GM18499 (cell line): ENCODE data around the gene HFM1.
"Not testable (repeated sequence)": the region's sequence is repeated elsewhere in the genome, so short reads cannot be mapped to it uniquely, and the experiment has no call there.

Source experiments
- ATAC-seq: cut with Tn5 transposase; IDR thresholded peaks from one replicate; pipeline ENCODE4 v1.9.1; 2021; ENCODE audit warnings: moderate number of reproducible peaks; ENCODE audit not compliant: insufficient read depth, unreplicated experiment

The HFM1 gene

GRCh38 chr1:91372230-91372629, 32.4 kb downstream of the HFM1 start:
- ATAC-seq: not testable (repeated sequence)

DNA sequence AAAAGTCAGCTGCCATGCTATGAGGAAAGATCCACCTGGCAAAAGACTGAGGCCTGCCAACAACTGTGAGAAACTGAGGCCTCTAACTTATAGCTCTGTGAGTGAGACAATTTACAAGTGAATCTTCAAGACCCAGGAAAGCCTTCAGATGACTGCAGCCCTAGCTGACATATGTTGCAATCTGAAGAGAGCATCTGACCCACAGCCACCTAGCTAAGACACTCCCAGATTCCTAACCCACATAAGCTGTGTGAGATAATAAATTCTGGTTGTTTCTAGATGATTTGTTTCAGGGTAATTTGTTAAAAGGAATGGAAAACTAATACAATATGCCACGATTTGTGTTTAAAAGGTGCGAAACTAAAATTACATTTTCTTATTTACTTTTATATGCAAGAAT, 55.1 kb downstream of the HFM1 start:
- ATAC-seq: no peak

- ATAC-seq: no peak
These were observed 57.8 kb downstream of the HFM1 start for GRCh38 chr1:91346824-91347223.

DNA sequence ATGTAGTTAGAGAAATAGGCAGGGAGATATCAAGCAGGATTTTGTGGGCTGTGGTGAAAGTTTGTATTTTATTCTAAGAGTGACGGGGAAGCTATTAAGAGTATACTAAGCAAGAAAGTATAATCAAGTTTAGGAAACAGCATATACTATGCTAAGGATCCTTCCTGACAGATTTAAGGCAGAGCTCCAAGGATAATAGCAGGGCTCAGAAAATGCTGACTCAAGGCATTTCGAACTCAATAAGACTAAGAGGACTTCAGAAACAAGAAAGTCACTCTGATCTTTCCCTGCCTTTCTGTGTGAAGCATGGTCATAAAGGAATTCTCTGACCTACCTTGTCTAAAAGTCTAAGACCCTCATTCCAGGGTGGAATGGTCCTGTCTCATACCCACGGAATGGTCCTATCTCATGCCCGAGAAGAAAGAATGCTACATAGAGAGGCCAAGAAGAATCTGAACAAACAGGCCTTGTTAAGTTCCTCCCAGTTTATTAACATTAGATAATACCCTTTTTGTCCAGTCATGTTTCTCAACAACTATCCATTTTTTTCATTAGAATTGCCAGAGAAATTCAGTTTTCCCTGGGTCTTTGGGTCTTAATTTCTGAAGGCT, 59.1 kb downstream of the HFM1 start:
- ATAC-seq: no peak

GRCh38 chr1:91338501-91338900, 66.1 kb downstream of the HFM1 start:
- ATAC-seq: no peak

- no peak for ATAC-seq
These were observed 69.0 kb downstream of the HFM1 start for GRCh38 chr1:91335603-91336002.

GRCh38 chr1:91334856-91335255, 69.8 kb downstream of the HFM1 start:
- no peak for ATAC-seq

DNA sequence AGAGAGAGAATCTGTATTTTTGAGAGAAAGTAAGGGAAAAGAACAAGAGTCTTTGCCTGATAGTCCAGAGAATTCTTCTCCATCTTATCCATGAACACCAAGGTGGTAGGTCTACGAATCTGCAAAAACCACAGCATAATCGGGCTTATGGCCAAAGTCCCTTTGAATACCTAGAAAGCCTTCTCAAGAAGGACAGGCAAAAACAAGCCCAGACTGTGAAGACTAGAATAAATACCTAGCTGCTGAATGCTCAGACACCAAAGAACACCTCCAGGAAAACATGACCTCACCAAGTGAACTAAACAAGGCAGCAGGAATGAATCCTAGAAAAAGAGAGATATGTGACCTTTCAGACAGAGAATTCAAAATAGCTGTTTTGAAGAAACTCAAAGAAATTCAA, 79.2 kb downstream of the HFM1 start:
- no peak for ATAC-seq

GRCh38 chr1:91314643-91315042, 90.0 kb downstream of the HFM1 start:
- no peak for ATAC-seq

GRCh38 chr1:91311672-91312071, 93.0 kb downstream of the HFM1 start:
- no peak for ATAC-seq

- no peak for ATAC-seq
These were observed 96.1 kb downstream of the HFM1 start for GRCh38 chr1:91308544-91308943.

DNA sequence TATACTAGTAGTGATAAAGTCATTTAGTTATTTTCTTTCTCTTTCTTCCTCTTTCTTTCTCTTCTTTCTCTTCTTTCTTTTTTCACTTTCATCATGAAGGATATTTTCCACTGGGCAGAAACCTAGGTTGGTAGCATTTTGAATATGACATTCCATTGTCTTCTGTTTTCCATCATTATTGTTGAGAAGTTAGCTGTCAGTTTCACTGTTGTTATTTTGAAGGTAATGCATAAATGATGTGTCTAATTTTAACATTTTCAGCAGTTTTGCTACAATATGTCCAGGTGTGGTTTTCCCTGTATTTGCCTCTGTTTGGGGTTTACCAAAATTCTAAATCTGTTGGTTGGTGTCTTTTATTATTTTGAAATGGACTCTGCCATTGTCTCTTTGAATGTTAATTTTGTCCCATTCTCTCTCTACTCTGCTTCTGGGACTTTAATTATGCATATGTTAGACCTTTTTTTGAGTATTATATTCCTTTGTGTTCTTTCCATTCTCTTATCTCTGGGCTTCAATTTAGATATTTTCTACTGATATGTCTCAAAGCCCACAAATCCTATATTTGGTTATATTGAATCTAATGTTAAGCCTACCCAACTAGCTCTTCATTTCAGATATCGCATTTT, 96.7 kb downstream of the HFM1 start:
- no peak for ATAC-seq

- no peak for ATAC-seq
These were observed 101.5 kb downstream of the HFM1 start for GRCh38 chr1:91303165-91303564.

DNA sequence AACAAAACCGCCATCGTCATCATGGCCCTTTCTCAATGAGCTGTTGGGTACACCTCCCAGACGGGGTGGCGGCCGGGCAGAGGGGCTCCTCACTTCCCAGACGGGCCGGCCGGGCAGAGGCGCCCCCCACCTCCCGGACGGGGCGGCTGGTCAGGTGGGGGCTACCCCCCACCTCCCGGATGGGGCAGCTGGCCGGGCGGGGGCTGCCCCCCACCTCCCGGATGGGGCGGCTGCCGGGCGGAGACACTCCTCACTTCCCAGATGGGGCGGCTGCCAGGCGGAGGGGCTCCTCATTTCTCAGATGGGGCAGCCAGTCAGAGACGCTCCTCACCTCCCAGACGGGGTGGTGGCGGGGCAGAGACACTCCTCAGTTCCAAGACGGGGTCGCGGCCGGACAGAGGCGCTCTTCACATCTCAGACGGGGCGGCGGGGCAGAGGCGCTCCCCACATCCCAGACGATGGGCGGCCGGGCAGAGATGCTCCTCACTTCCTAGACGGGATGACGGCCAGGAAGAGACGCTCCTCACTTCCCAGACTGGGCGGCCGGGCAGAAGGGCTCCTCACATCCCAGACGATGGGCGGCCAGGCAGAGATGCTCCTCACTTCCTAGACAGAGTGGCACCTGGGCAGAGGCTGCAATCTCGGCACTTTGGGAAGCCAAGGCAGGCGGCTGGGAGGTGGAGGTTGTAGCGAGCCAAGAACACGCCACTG, 115.6 kb downstream of the HFM1 start:
- ATAC-seq: not testable (repeated sequence)

DNA sequence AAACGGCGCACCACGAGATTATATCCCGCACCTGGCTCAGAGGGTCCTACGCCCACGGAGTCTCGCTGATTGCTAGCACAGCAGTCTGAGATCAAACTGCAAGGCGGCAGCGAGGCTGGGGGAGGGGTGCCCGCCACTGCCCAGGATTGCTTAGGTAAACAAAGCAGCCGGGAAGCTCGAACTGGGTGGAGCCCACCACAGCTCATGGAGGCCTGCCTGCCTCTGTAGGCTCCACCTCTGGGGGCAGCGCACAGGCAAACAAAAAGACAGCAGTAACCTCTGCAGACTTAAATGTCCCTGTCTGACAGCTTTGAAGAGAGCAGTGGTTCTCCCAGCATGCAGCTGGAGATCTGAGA, 117.7 kb downstream of the HFM1 start:
- ATAC-seq: not testable (repeated sequence)

DNA sequence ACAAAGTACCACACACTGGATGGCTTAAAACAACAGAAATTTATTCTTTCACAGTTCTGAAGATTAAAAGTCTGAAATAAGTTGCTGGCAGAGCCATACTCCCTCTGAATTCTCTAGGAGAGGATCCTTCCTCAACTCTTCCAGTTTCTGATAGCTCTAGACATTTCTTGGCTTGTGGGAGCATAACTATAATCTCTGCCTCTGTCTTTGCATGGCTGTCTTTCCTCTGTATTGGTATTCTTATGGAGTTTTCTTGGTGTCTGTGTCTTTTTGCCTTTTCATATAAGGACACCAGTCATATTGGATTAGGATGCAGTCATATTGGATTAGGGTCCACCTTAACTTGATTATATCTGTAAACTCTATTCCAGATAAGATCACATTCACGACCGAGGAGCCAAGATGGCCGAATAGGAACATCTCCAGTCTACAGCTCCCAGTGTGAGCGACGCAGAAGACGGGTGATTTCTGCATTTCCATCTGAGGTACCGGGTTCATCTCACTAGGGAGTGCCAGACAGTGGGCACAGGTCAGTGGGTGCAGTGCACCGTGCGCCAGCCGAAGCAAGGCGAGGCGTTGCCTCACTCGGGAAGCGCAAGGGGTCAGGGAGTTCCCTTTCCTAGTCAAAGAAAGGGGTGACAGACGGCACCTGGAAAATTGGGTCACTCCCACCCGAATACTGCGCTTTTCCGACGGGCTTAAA, 118.2 kb downstream of the HFM1 start:
- not testable (repeated sequence) for ATAC-seq

DNA sequence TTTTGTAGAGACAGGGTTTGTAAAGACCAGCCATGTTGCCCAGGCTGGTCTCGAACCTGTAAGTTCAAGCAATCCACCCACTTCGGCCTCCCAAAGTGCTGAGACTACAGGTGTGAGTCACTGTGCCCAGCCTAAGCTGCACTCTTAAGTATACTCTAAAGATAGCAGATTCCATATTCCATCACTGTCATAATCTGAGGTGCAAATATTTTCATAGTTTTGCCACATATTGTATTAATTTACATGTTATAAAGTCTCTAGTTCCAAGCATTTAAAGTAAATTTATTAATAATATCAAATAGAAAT, 121.3 kb downstream of the HFM1 start:
- no peak for ATAC-seq

GRCh38 chr1:91282695-91283420, 121.8 kb downstream of the HFM1 start:
- ATAC-seq: no peak

GRCh38 chr1:91281782-91282181, 122.9 kb downstream of the HFM1 start:
- ATAC-seq: no peak

- ATAC-seq: no peak
These were observed 125.9 kb downstream of the HFM1 start for GRCh38 chr1:91278754-91279153.

DNA sequence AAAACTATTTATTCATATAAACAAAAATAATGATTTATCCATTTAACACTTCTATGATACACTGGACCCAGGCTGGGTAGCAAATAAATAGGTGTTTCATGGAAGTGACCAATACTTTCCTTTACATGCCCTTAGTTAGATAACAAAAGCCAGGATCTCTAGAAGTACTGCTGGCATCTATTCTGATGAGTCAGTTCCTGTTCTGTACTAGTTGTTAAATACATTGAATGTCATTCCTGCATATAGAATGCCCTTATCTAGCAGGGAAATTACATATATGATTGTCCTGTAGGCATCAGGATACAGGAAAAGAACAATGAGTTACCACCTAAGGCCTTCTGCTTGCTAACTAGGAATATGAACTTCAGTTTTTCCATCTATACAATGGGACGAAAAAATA, 130.8 kb downstream of the HFM1 start:
- ATAC-seq: no peak
